ENCODE results near the gene EPB41L2.

Gene EPB41L2

DNA sequence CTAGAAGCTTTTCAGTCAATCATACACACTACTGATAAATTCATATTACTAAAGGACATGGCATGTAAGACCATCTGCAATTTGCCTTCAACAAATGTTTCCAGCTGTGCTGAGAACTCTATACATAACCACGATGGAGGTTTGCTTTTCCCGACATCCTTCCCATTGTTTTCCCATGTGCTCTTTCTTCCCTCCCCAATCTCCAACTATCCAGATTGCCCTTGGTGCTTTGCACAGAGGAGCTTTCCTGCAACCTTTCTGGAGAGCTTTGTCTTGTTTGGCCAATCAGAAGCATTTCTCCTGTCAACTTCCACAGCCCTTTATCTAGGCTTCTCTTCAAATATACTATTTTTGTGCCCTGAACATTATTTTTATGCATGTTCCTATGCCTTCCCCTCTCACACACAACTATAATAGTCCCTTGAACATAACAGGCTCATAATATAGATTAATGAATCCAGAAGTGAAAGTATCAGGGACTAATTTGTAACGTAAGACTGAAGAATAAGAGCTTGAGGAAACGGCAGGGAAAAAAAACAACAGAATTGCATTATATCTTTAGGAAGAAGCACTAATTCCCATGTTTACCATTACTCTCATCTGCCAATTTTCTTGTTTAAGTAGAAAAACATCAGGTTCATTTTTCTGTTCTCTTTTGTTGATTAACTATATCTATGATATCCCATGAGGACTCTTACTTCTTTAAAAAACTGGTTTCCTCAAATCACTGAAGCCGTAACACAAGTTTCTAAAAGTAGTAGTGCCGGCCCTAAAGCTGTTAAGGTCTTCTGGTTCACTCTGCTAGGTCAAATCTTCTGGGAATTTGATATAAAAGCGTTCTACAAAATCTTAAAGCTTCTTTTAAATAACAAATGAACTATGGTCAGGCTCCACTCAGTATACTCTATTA is 215.8 kb downstream of the EPB41L2 start:
- Histone ChIP-seq H3K4me3 (ENCODE audit: low read depth, low read length) (no peak overlapping the region), H3K27me3 (ENCODE audit: control insufficient read depth, insufficient read depth, low read length) (no peaks in the 10 kb centered on the region), H3K9me3 (ENCODE audit: control insufficient read depth, insufficient read depth, low read length) (no peaks in the 10 kb centered on the region), H3K4me1 (ENCODE audit: control insufficient read depth, insufficient read depth, low read length) (peaks cover 25% of the 10 kb centered on the region), H3K27ac (ENCODE audit: low read depth, low read length) (no peak overlapping the region), H3K36me3 (ENCODE audit: control insufficient read depth, insufficient read depth, low read length) (no peaks in the 10 kb centered on the region), H3K9ac (ENCODE audit: low read depth, low read length) (no peak overlapping the region)

DNA sequence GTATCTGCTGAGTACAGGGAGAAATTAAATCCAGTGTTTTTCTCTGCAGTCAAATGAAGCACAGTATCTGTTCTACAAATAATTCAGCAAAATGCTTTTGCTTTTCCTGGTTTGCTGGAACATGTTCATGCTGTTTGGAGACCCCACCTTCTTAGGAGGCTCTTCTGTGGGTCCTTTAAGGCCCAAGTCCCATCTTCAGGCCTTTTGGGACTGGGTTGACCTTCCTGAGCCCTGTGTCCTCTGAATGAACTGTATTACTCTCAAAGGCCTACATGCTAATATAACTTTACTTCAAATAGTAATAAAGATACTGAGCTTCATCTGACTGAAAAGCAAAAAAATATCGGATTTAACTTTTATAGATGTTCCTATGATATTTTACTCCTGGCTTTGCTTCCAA is 216.5 kb downstream of the EPB41L2 start:
- Histone ChIP-seq H3K9me3 (ENCODE audit: control insufficient read depth, insufficient read depth, low read length) (no peaks in the 10 kb centered on the region), H3K9ac (ENCODE audit: low read depth, low read length) (no peak overlapping the region), H3K36me3 (ENCODE audit: control insufficient read depth, insufficient read depth, low read length) (no peaks in the 10 kb centered on the region), H3K4me1 (ENCODE audit: control insufficient read depth, insufficient read depth, low read length) (peaks cover 30% of the 10 kb centered on the region), H3K27me3 (ENCODE audit: control insufficient read depth, insufficient read depth, low read length) (no peaks in the 10 kb centered on the region), H3K27ac (ENCODE audit: low read depth, low read length) (no peak overlapping the region), H3K4me3 (ENCODE audit: low read depth, low read length) (no peak overlapping the region)

DNA sequence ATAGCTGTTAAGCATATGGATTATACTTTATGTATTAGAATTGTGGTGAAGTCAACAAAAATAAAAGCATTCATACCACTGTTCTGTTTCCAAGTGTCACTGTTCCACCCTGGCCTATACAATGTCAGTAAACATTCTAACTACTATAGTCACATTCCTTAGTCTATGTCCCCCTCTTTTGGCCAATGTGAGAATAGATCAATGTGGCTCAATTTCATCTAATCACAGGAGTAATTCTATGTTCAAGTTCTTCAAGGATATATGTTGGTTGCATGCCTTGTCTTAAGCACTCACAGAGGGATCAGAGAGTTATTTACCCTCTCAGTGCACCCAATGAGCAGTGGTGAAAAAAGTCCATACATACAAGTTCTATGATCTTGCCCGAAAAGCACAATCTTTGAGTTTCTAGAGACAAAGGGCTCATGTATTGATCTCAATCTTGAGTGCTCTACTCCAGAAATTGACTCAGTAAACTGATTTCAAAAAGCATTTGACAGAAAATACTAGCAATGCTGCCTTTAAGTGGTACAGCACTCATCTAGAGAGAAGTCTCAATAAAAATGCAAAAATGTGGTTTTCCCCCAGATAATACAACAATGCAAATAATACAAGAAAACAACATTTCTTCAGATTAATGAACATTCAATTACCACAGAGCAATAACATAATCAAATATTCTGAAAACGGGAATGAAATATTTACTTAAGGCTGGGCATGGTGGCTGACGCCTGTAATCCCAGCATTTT is 219.3 kb downstream of the EPB41L2 start:
- Histone ChIP-seq H3K4me3 (ENCODE audit: low read depth, low read length) (no peak overlapping the region), H3K27me3 (ENCODE audit: control insufficient read depth, insufficient read depth, low read length) (no peaks in the 10 kb centered on the region), H3K9ac (ENCODE audit: low read depth, low read length) (no peak overlapping the region), H3K4me1 (ENCODE audit: control insufficient read depth, insufficient read depth, low read length) (peaks cover 40% of the 10 kb centered on the region), H3K9me3 (ENCODE audit: control insufficient read depth, insufficient read depth, low read length) (no peaks in the 10 kb centered on the region), H3K27ac (ENCODE audit: low read depth, low read length) (no peak overlapping the region), H3K36me3 (ENCODE audit: control insufficient read depth, insufficient read depth, low read length) (no peaks in the 10 kb centered on the region)

DNA sequence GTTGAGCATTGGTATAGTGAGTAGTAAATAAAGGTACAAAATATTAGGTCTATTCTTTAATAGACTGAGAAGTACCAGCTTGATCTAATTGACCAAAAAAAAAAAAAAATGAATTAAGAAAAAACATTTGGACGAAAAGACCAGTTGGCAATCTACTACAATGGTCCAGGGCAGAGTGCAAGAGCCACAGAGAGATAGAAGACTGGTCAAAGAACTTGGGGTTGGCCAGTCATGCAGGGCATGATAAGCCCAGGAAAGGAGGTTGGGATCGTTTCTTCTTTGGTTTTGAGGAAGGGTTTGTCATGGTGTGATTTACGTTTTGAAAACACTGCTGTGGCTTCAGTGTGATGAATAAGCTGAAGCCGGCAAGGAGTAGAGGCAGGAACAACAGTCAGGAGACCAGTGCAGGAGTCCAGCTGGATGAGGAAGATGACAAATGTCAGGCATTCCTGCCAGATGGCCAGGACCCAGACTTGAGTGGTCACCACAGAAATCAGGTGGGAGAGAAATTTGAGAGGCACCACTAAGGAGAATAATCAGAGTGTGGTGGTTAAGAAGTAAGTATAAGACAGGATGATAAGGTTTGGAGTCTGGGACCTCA is 221.8 kb downstream of the EPB41L2 start:
- Histone ChIP-seq H3K4me1 (ENCODE audit: control insufficient read depth, insufficient read depth, low read length) (peaks cover 43% of the 10 kb centered on the region), H3K36me3 (ENCODE audit: control insufficient read depth, insufficient read depth, low read length) (no peaks in the 10 kb centered on the region), H3K27ac (ENCODE audit: low read depth, low read length) (peak overlapping the region; percentile 24)

GRCh38 chr6:130840050-130840449 is 223.0 kb downstream of the EPB41L2 start:
- peaks cover 45% of the 10 kb centered on the region for H3K4me1 ChIP-seq (ENCODE audit: control insufficient read depth, insufficient read depth, low read length)
- no peaks in the 10 kb centered on the region for H3K27me3 ChIP-seq (ENCODE audit: control insufficient read depth, insufficient read depth, low read length)
- H3K9ac ChIP-seq (ENCODE audit: low read depth, low read length): no peak overlapping the region
- no peaks in the 10 kb centered on the region for H3K9me3 ChIP-seq (ENCODE audit: control insufficient read depth, insufficient read depth, low read length)
- peak overlapping the region; percentile 68 for H3K27ac ChIP-seq (ENCODE audit: low read depth, low read length)
- no peak overlapping the region for H3K4me3 ChIP-seq (ENCODE audit: low read depth, low read length)
- no peaks in the 10 kb centered on the region for H3K36me3 ChIP-seq (ENCODE audit: control insufficient read depth, insufficient read depth, low read length)

More for the DNA sequence above, 221.8 kb downstream of the EPB41L2 start:
- no peaks in the 10 kb centered on the region for H3K27me3 ChIP-seq (ENCODE audit: control insufficient read depth, insufficient read depth, low read length)
- H3K4me3 ChIP-seq (ENCODE audit: low read depth, low read length): no peak overlapping the region
- no peak overlapping the region for H3K9ac ChIP-seq (ENCODE audit: low read depth, low read length)
- no peaks in the 10 kb centered on the region for H3K9me3 ChIP-seq (ENCODE audit: control insufficient read depth, insufficient read depth, low read length)

- peak overlapping the region; percentile 68 for H3K27ac ChIP-seq (ENCODE audit: low read depth, low read length)
- H3K9me3 ChIP-seq (ENCODE audit: control insufficient read depth, insufficient read depth, low read length): no peaks in the 10 kb centered on the region
Measured at GRCh38 chr6:130839379-130839778, 223.7 kb downstream of the EPB41L2 start.

GRCh38 chr6:130838951-130839350 is 224.1 kb downstream of the EPB41L2 start:
- no peaks in the 10 kb centered on the region for H3K27me3 ChIP-seq (ENCODE audit: control insufficient read depth, insufficient read depth, low read length)
- H3K27ac ChIP-seq (ENCODE audit: low read depth, low read length): no peak overlapping the region
- H3K4me3 ChIP-seq (ENCODE audit: low read depth, low read length): no peak overlapping the region
- no peaks in the 10 kb centered on the region for H3K36me3 ChIP-seq (ENCODE audit: control insufficient read depth, insufficient read depth, low read length)
- no peaks in the 10 kb centered on the region for H3K9me3 ChIP-seq (ENCODE audit: control insufficient read depth, insufficient read depth, low read length)
- H3K9ac ChIP-seq (ENCODE audit: low read depth, low read length): no peak overlapping the region
- peaks cover 45% of the 10 kb centered on the region for H3K4me1 ChIP-seq (ENCODE audit: control insufficient read depth, insufficient read depth, low read length)

More at GRCh38 chr6:130839379-130839778, 223.7 kb downstream of the EPB41L2 start:
- no peaks in the 10 kb centered on the region for H3K27me3 ChIP-seq (ENCODE audit: control insufficient read depth, insufficient read depth, low read length)
- H3K4me1 ChIP-seq (ENCODE audit: control insufficient read depth, insufficient read depth, low read length): peaks cover 45% of the 10 kb centered on the region
- no peak overlapping the region for H3K4me3 ChIP-seq (ENCODE audit: low read depth, low read length)
- no peak overlapping the region for H3K9ac ChIP-seq (ENCODE audit: low read depth, low read length)
- H3K36me3 ChIP-seq (ENCODE audit: control insufficient read depth, insufficient read depth, low read length): no peaks in the 10 kb centered on the region

- Histone ChIP-seq H3K27ac (ENCODE audit: low read depth, low read length) (no peak overlapping the region), H3K36me3 (ENCODE audit: control insufficient read depth, insufficient read depth, low read length) (no peaks in the 10 kb centered on the region), H3K4me1 (ENCODE audit: control insufficient read depth, insufficient read depth, low read length) (peaks cover 45% of the 10 kb centered on the region), H3K9ac (ENCODE audit: low read depth, low read length) (no peak overlapping the region), H3K4me3 (ENCODE audit: low read depth, low read length) (no peak overlapping the region), H3K9me3 (ENCODE audit: control insufficient read depth, insufficient read depth, low read length) (no peaks in the 10 kb centered on the region), H3K27me3 (ENCODE audit: control insufficient read depth, insufficient read depth, low read length) (no peaks in the 10 kb centered on the region)
Measured at GRCh38 chr6:130838250-130838860, 224.7 kb downstream of the EPB41L2 start.

GRCh38 chr6:130837067-130837466 is 226.0 kb downstream of the EPB41L2 start:
- Histone ChIP-seq H3K36me3 (ENCODE audit: control insufficient read depth, insufficient read depth, low read length) (no peaks in the 10 kb centered on the region), H3K27ac (ENCODE audit: low read depth, low read length) (no peak overlapping the region), H3K9me3 (ENCODE audit: control insufficient read depth, insufficient read depth, low read length) (no peaks in the 10 kb centered on the region)

DNA sequence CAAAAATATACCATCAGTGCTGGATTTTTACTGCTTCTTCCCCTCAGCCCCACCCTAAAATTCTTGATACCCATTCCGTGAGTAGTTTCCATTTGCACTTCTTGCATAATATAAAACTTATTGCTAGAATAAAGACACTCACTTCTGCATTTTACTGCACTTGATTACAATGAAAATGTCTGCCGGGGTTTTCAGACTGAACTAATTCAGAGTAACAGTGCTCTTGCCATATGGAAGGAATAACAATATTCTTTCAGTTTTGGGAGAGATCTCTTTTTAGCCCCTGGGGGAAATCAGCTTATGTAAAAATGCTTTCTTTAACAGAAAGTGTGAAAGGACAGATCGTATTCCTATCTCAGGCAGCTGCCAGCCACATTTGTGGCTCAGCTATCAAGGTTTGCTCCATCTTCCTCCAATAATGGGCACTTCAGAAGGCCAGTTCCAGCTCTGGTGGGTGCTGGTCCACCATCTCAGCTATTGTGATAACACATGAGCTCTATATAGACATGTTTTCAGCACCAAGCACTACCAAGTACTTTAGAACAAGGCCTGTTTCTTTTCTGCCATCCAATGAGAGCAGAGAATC is 226.9 kb downstream of the EPB41L2 start:
- Histone ChIP-seq H3K4me3 (ENCODE audit: low read depth, low read length) (no peak overlapping the region), H3K9me3 (ENCODE audit: control insufficient read depth, insufficient read depth, low read length) (no peaks in the 10 kb centered on the region), H3K27ac (ENCODE audit: low read depth, low read length) (no peak overlapping the region), H3K9ac (ENCODE audit: low read depth, low read length) (no peak overlapping the region), H3K4me1 (ENCODE audit: control insufficient read depth, insufficient read depth, low read length) (peaks cover 34% of the 10 kb centered on the region), H3K36me3 (ENCODE audit: control insufficient read depth, insufficient read depth, low read length) (no peaks in the 10 kb centered on the region), H3K27me3 (ENCODE audit: control insufficient read depth, insufficient read depth, low read length) (no peaks in the 10 kb centered on the region)

More at GRCh38 chr6:130837067-130837466, 226.0 kb downstream of the EPB41L2 start:
- no peak overlapping the region for H3K4me3 ChIP-seq (ENCODE audit: low read depth, low read length)
- peaks cover 41% of the 10 kb centered on the region for H3K4me1 ChIP-seq (ENCODE audit: control insufficient read depth, insufficient read depth, low read length)
- H3K27me3 ChIP-seq (ENCODE audit: control insufficient read depth, insufficient read depth, low read length): no peaks in the 10 kb centered on the region
- no peak overlapping the region for H3K9ac ChIP-seq (ENCODE audit: low read depth, low read length)

Measured in HUES48 (cell line).